ENCODE data around the gene GADL1. TPM values are rescaled to one million over a fixed set of nuclear protein-coding genes. Genes with fewer than 3 reads are reported as not detected.

Gene GADL1
- total RNA-seq, 1 donor from 2014 or later = not detected

- Histone ChIP-seq H3K4me1 (no peaks in the 10 kb centered on the region), H3K9me3 (peaks cover 0 to 9% of the 10 kb centered on the region in 2 donors), H3K27ac (no peak overlapping the region), H3K27me3 (no peaks in the 10 kb centered on the region), H3K36me3 (no peaks in the 10 kb centered on the region), H3K4me3 (no peak overlapping the region)
- intact Hi-C loops (cut with DNase I) = no loop called here
- no peak for TF ChIP-seq CTCF (IDR thresholded peaks at IDR 0.05)
- no peak for DNase-seq (ENCODE audit: low spot score in 2 of 2)
Measured at GRCh38 chr3:30918761-30919160, 24.3 kb upstream of the GADL1 start.

GRCh38 chr3:30915782-30916181 is 21.3 kb upstream of the GADL1 start:
- TF ChIP-seq CTCF (IDR thresholded peaks at IDR 0.05) = no peak
- Histone ChIP-seq H3K4me1 (no peaks in the 10 kb centered on the region), H3K9me3 (peaks cover 0 to 4% of the 10 kb centered on the region in 2 donors), H3K27ac (no peak overlapping the region), H3K36me3 (no peaks in the 10 kb centered on the region), H3K4me3 (no peak overlapping the region), H3K27me3 (no peaks in the 10 kb centered on the region)
- no peak for DNase-seq (ENCODE audit: low spot score in 2 of 2)
- intact Hi-C loops (cut with DNase I) = no loop called here

- Histone ChIP-seq H3K27ac (no peak overlapping the region), H3K9me3 (no peaks in the 10 kb centered on the region), H3K4me3 (no peak overlapping the region), H3K4me1 (no peaks in the 10 kb centered on the region), H3K27me3 (no peaks in the 10 kb centered on the region), H3K36me3 (no peaks in the 10 kb centered on the region)
- intact Hi-C loops (cut with DNase I) = no loop called here
- no peak for TF ChIP-seq CTCF (IDR thresholded peaks at IDR 0.05)
- DNase-seq (ENCODE audit: low spot score in 2 of 2) = no peak
Measured at GRCh38 chr3:30914696-30915095, 20.2 kb upstream of the GADL1 start.

GRCh38 chr3:30913176-30913575 is 18.7 kb upstream of the GADL1 start:
- Histone ChIP-seq H3K27ac (no peak overlapping the region), H3K9me3 (no peaks in the 10 kb centered on the region), H3K4me1 (no peaks in the 10 kb centered on the region), H3K27me3 (no peaks in the 10 kb centered on the region), H3K36me3 (no peaks in the 10 kb centered on the region), H3K4me3 (no peak overlapping the region)
- DNase-seq (ENCODE audit: low spot score in 2 of 2) = no peak
- intact Hi-C loops (cut with DNase I) = no loop called here
- no peak for TF ChIP-seq CTCF (IDR thresholded peaks at IDR 0.05)

- H3K27me3 ChIP-seq = no peaks in the 10 kb centered on the region
- H3K27ac ChIP-seq = no peak overlapping the region
- no peaks in the 10 kb centered on the region for H3K36me3 ChIP-seq
- H3K4me1 ChIP-seq = no peaks in the 10 kb centered on the region
- no peak for TF ChIP-seq CTCF (IDR thresholded peaks at IDR 0.05)
- intact Hi-C loops (cut with DNase I) = no loop called here
- no peak for DNase-seq (ENCODE audit: low spot score in 2 of 2)
- no peak overlapping the region for H3K4me3 ChIP-seq
- no peaks in the 10 kb centered on the region for H3K9me3 ChIP-seq
Measured at GRCh38 chr3:30912301-30912700, 17.8 kb upstream of the GADL1 start.

DNA sequence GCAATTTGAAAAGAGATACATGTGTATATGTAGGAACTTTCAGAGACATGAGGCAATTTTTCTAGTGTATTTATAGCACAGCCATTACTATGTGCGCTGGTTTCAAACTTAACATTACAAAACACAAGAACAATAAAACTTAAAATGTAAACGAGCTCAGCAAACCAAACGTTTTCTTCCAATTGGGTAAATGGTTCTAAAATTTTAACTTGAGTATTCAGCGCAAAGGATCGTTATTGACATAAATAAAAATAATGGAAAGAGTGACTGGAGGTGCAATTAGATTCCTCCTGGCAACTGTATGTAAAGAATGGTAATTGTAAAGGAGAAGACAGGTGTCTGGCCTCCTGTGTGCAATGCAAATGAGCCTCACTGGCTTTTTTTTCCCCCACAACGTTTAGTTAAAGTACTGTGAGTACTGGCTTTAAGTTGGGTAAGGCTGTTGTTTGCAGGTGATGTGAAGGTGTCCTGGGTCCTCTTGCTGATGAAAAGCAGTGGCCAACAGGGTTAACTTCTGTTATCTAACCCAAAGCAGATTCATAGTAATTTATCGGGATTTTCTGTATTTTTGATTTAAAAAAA is 14.1 kb upstream of the GADL1 start:
- H3K4me3 ChIP-seq = no peak overlapping the region
- DNase-seq (ENCODE audit: low spot score in 2 of 2) = no peak
- no peaks in the 10 kb centered on the region for H3K9me3 ChIP-seq
- H3K27ac ChIP-seq = no peak overlapping the region
- intact Hi-C loops (cut with DNase I) = no loop called here
- no peaks in the 10 kb centered on the region for H3K4me1 ChIP-seq
- no peak for TF ChIP-seq CTCF (IDR thresholded peaks at IDR 0.05)
- H3K36me3 ChIP-seq = no peaks in the 10 kb centered on the region
- H3K27me3 ChIP-seq = no peaks in the 10 kb centered on the region
